A673 (cell line): ENCODE results near the gene RSRP1.

Experiments used
- EZH2 ChIP-seq: fragments of 200-600 bp; sonication (generic); IDR thresholded peaks from 2 replicates; pipeline ENCODE4 v1.6.1; 2017; ENCODE audit warnings: borderline replicate concordance, low read depth, mild to moderate bottlenecking, mixed read lengths, antibody characterized with exemption, low read length; ENCODE audit not compliant: poor library complexity, severe bottlenecking
- TF ChIP-seq, protein P1 (sequence below): fragments of 300-800, 200-600 bp; sonication (generic); conservative IDR thresholded peaks from 2 replicates; pipeline ENCODE4 v1.5.1; 2017; ENCODE audit warnings: low read depth, mild to moderate bottlenecking, antibody characterized with exemption, low read length, moderate library complexity, mixed read lengths

DNA sequence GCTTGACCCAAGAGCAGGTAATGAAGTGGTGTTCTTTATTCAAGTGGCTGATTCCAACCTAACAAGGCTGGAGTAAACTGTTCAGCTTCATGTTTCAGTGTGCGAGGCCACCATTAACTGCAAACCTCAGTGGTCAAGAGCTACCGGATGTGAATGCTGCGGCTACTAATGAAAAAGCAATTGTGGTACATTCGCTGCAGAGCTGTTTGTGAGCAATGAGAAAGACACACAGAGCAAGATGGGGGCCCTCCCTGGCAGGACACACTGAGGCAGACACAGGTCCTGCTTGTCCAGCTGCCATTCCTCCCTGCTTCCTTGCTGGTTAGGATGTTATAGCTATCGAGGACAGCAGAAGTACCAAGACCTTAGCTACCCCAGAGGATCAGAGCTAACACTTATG lies 41.1 kb downstream of the RSRP1 start:
- TF ChIP-seq, protein P1, sequence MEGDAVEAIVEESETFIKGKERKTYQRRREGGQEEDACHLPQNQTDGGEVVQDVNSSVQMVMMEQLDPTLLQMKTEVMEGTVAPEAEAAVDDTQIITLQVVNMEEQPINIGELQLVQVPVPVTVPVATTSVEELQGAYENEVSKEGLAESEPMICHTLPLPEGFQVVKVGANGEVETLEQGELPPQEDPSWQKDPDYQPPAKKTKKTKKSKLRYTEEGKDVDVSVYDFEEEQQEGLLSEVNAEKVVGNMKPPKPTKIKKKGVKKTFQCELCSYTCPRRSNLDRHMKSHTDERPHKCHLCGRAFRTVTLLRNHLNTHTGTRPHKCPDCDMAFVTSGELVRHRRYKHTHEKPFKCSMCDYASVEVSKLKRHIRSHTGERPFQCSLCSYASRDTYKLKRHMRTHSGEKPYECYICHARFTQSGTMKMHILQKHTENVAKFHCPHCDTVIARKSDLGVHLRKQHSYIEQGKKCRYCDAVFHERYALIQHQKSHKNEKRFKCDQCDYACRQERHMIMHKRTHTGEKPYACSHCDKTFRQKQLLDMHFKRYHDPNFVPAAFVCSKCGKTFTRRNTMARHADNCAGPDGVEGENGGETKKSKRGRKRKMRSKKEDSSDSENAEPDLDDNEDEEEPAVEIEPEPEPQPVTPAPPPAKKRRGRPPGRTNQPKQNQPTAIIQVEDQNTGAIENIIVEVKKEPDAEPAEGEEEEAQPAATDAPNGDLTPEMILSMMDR, result no peak
- TF ChIP-seq EZH2, result no peak
